A549 (cell line): ENCODE results near the gene EVA1C.

Experiments used
- CTCF ChIP-seq: fragments of >200 bp; sonication (Bioruptor Twin); formaldehyde crosslinking; IDR thresholded peaks from 3 replicates; pipeline ENCODE4 v1.5.1; 2016
- SMC3 ChIP-seq: fragments of >200 bp; sonication (Bioruptor Twin); formaldehyde crosslinking; IDR thresholded peaks from 3 replicates; pipeline ENCODE4 v1.6.1; 2018; ENCODE audit warnings: inconsistent platforms

- TF ChIP-seq SMC3 (no peak), CTCF (no peak)
These were observed 44.0 kb downstream of the EVA1C start for GRCh38 chr21:32456497-32456918.
